ENCODE data around the gene CBFA2T2. TPM values are rescaled to one million over a fixed set of nuclear protein-coding genes. Genes with fewer than 3 reads are reported as not detected.

Gene CBFA2T2
- polyA plus RNA-seq, 3 donors = 1.7 to 9.7 (median 4.9) TPM

DNA sequence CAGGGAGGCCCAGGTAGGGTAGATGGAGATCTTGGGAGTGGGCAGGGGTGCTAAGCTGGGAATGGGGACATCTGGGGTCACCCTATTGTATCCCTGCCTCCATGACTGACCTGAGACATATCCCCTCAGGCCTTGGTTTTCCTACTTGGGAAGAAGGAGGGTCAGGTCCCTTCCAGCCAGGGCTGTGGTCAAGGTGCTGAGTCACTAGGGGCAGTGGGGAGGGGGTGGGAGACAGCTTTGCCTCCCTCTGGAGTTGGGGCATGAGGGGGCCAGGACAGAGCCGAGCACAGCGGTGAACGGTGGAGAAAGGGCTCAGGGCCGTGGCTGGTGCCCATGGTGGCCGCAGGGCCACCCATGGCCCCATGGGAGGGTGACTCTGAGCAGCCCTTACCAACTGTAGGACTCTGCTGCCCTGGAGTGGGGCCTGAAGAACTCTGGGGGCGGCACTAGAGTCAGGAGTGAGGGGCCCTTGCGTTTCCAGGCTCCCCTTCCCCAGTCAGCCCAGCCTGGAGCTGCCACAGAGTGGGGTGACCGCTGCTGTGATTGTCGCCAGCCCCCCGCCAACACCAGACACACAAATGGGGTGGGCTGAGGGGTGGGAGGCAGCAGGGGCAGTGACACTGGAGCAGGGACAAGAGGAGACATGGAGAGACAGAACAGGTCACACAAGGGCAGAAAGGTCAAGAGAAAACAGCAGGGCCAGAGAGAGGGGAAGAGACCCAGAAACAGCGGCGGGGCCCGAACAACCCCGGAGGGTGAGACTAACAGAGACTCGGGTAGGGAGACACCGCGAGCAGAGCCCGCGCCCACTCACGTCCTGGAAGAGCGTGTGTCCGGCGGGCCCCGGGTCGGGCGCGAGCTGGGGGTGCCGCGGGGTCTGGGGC, 183.8 kb downstream of the CBFA2T2 start:
- Histone ChIP-seq H3K9me3 (replicated peaks in 1 of 2; ENCODE audit: control insufficient read depth in 1 of 2, insufficient read depth in 1 of 2, low read length in 2 of 2) (no peaks in the 10 kb centered on the region), H2AFZ (ENCODE audit: insufficient read depth, low read depth, low read length, poor library complexity, severe bottlenecking) (peak overlapping the region; percentile 87), H3K4me1 (ENCODE audit: control insufficient read depth in 1 of 2, insufficient read depth in 2 of 2, low read length in 2 of 2) (peaks cover 14 to 20% of the 10 kb centered on the region in 2 donors), H4K20me1 (ENCODE audit: insufficient read depth, low read length) (peaks cover 2% of the 10 kb centered on the region), H3K27me3 (ENCODE audit: control insufficient read depth in 2 of 2, insufficient read depth in 2 of 2, low read length in 2 of 2) (no peaks in the 10 kb centered on the region), H3K79me2 (ENCODE audit: insufficient read depth, low read length) (no peaks in the 10 kb centered on the region), H3K36me3 (replicated peaks in 1 of 2; ENCODE audit: control insufficient read depth in 1 of 2, insufficient read depth in 2 of 2, low read length in 2 of 2) (no peaks in the 10 kb centered on the region), H3K4me2 (replicated peaks; ENCODE audit: extremely low read depth, low read length, poor library complexity, severe bottlenecking) (peak overlapping the region; percentile 76), H3K9ac (ENCODE audit: insufficient read depth, low read length, poor library complexity, severe bottlenecking) (peak overlapping the region; percentile 57), H3K27ac (ENCODE audit: low read depth in 1 of 2, low read length in 2 of 2) (no peak overlapping the region), H3K4me3 (replicated peaks in 1 of 3; ENCODE audit: low read depth in 2 of 3, low read length in 3 of 3) (peak overlapping the region; percentile 42 to 74 (median 55))
- H3K27ac Mint-ChIP-seq = peak overlapping the region; percentile 27 to 91 (median 77)
- whole genome bisulfite sequencing (ENCODE audit: insufficient coverage) = 21% methylated on average over 24 of the region's 29 CpGs
- peaks cover 17% of the 10 kb centered on the region for H3K4me1 Mint-ChIP-seq
- no peak for DNase-seq
- H3K4me3 Mint-ChIP-seq = peak overlapping the region; percentile 91 to 97
- intact Hi-C loops (cut with micrococcal nuclease) = loop anchor here in 1 of 2 donors (5.0 kb wide), 1 partner anchor 231 kb away; the partner anchor contains the start of gene SNTA1
- H3K9me3 Mint-ChIP-seq = no peaks in the 10 kb centered on the region
- H3K27me3 Mint-ChIP-seq (ENCODE audit: low read depth in 3 of 3) = peaks cover 2 to 8% (median 3%) of the 10 kb centered on the region in 3 donors
- peaks cover 5 to 25% of the 10 kb centered on the region in 2 donors for H3K36me3 Mint-ChIP-seq
- TF ChIP-seq, protein P1, sequence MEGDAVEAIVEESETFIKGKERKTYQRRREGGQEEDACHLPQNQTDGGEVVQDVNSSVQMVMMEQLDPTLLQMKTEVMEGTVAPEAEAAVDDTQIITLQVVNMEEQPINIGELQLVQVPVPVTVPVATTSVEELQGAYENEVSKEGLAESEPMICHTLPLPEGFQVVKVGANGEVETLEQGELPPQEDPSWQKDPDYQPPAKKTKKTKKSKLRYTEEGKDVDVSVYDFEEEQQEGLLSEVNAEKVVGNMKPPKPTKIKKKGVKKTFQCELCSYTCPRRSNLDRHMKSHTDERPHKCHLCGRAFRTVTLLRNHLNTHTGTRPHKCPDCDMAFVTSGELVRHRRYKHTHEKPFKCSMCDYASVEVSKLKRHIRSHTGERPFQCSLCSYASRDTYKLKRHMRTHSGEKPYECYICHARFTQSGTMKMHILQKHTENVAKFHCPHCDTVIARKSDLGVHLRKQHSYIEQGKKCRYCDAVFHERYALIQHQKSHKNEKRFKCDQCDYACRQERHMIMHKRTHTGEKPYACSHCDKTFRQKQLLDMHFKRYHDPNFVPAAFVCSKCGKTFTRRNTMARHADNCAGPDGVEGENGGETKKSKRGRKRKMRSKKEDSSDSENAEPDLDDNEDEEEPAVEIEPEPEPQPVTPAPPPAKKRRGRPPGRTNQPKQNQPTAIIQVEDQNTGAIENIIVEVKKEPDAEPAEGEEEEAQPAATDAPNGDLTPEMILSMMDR (IDR thresholded peaks at IDR 0.05) = no peak

DNA sequence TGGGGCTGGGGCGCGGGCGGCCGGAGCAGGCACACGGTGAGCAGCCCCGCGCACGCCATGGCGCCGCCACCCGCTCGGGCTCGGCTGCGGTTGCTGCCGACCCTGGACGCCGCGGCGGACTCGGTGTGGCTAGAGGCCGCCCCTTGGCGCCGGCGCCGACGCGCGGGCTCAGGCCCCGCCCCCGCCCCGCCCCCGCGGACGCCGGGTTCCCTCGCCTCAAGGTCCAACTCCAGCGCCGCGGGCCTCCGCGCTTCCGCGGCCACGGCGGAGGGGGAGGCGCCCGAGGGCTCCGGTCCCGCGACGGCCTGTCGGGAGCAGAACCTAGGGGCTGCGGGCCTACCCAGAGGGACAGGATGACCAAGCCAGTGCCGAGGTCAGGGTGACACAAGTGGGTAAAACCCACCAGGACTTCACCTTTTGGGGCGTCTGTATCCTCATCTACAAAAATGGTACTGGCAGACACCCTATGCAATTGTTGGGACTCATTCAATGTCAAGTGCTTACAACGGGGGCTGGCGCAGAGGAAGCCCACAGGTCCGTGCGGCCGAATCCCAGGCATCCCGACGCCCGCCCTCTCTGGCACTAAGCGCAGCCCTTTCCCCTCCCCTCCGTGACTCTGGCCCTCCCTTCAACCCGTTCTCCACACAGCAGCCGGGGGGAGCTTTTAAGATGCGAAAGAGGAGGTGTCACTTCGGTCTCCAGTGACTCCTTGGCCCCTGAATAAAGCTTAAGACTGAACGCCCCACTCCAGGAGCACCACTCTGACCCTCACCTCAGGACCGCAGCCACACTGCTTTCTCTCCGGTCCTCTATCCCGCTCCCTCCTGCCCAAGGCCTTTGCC, 184.6 kb downstream of the CBFA2T2 start, which contains the start of gene NECAB3:
Gene NECAB3 (minus strand): TSS at position 135 of the 842 bp plus-strand sequence. CDS start 76 bp downstream, at position 59.
- H3K4me3 Mint-ChIP-seq = peak within 1 kb of the TSS; percentile 91 to 97
- H3K9me3 ChIP-seq (replicated peaks in 1 of 2; ENCODE audit: control insufficient read depth in 1 of 2, insufficient read depth in 1 of 2, low read length in 2 of 2) = no peaks in the 10 kb centered on the region
- DNase-seq = peak in 2 of 3 donors; percentile 53 to 65
- H3K36me3 ChIP-seq (replicated peaks in 1 of 2; ENCODE audit: control insufficient read depth in 1 of 2, insufficient read depth in 2 of 2, low read length in 2 of 2) = no peaks in the 10 kb centered on the region
- intact Hi-C loops (cut with micrococcal nuclease) = loop anchor here in 1 of 2 donors (5.0 kb wide), 1 partner anchor 232 kb away; the partner anchor contains the start of gene SNTA1
- peak within 1 kb of the TSS; percentile 87 for H2AFZ ChIP-seq (ENCODE audit: insufficient read depth, low read depth, low read length, poor library complexity, severe bottlenecking)
- peak within 1 kb of the TSS; percentile 76 for H3K4me2 ChIP-seq (replicated peaks; ENCODE audit: extremely low read depth, low read length, poor library complexity, severe bottlenecking)
- 5% methylated on average over 65 of the region's 73 CpGs for WGBS (ENCODE audit: insufficient coverage)
- H3K27me3 Mint-ChIP-seq (ENCODE audit: low read depth in 3 of 3) = peaks cover 2 to 8% (median 3%) of the 10 kb centered on the region in 3 donors
- peaks cover 17% of the 10 kb centered on the region for H3K4me1 Mint-ChIP-seq
- peak within 1 kb of the TSS in 1 of 2 donors; percentile 49 for H3K27ac ChIP-seq (ENCODE audit: low read depth in 1 of 2, low read length in 2 of 2)
- H3K4me3 ChIP-seq (replicated peaks in 1 of 3; ENCODE audit: low read depth in 2 of 3, low read length in 3 of 3) = peak within 1 kb of the TSS; percentile 56 to 74 (median 57)
- H4K20me1 ChIP-seq (ENCODE audit: insufficient read depth, low read length) = no peaks in the 10 kb centered on the region
- peaks cover 7 to 23% of the 10 kb centered on the region in 2 donors for H3K36me3 Mint-ChIP-seq
- H3K27me3 ChIP-seq (ENCODE audit: control insufficient read depth in 2 of 2, insufficient read depth in 2 of 2, low read length in 2 of 2) = no peaks in the 10 kb centered on the region
- TF ChIP-seq, protein P1 (IDR thresholded peaks at IDR 0.05) = no peak
- H3K4me1 ChIP-seq (ENCODE audit: control insufficient read depth in 1 of 2, insufficient read depth in 2 of 2, low read length in 2 of 2) = peaks cover 14 to 19% of the 10 kb centered on the region in 2 donors
- H3K79me2 ChIP-seq (ENCODE audit: insufficient read depth, low read length) = no peaks in the 10 kb centered on the region
- peak within 1 kb of the TSS; percentile 57 for H3K9ac ChIP-seq (ENCODE audit: insufficient read depth, low read length, poor library complexity, severe bottlenecking)
- peak within 1 kb of the TSS; percentile 39 to 91 (median 77) for H3K27ac Mint-ChIP-seq
- H3K9me3 Mint-ChIP-seq = no peaks in the 10 kb centered on the region

Measured in CD14-positive monocyte (primary cell).